Cardiac muscle cell (in vitro differentiated cells and primary cell): ENCODE data around the gene SH3PXD2A. TPM values are rescaled to one million over a fixed set of nuclear protein-coding genes. Genes with fewer than 3 reads are reported as not detected.

Experiments
- DNase-seq, 2 donors: peaks; one replicate each; pipeline versions ENCODE4 v3.0.0 to v3.0.0-alpha.2; 2010 to 2017; ENCODE audit warnings: low read depth in 1 of 2, low spot score in 1 of 2
- H3K27ac ChIP-seq: fragments of 200-600 bp; sonication (generic); 2 replicates; pipeline ENCODE4 v1.5.1; 2016
- H3K27me3 ChIP-seq: fragments of 200-600 bp; sonication (generic); 2 replicates; pipeline ENCODE4 v1.6.0; 2016; ENCODE audit warnings: control low read depth
- H3K36me3 ChIP-seq: fragments of 200-600 bp; sonication (generic); 2 replicates; pipeline ENCODE4 v1.5.1; 2016; ENCODE audit warnings: control low read depth
- H3K4me1 ChIP-seq: fragments of 200-600 bp; sonication (generic); 2 replicates; pipeline ENCODE4 v1.8.1; 2017; ENCODE audit warnings: low read depth, mild to moderate bottlenecking, mixed run types
- H3K4me3 ChIP-seq: fragments of 200-600 bp; sonication (generic); 2 replicates; pipeline ENCODE4 v1.5.1; 2016; ENCODE audit warnings: mild to moderate bottlenecking
- H3K9me3 ChIP-seq: fragments of 200-600 bp; sonication (generic); 2 replicates; pipeline ENCODE4 v1.5.1; 2017; ENCODE audit warnings: low read depth, mild to moderate bottlenecking, control low read depth
- CTCF ChIP-seq: IDR thresholded peaks from 2 replicates; pipeline ENCODE4 v1.5.1; 2012; ENCODE audit warnings: low read depth, mild to moderate bottlenecking, low read length
- polyA plus RNA-seq: library from polyadenylated mRNA; unstranded; fragments of >200 nt; fragmentation: Nextera tagmentation; extraction: Ambion mirVana; gene quantifications from 2 replicates; pipeline ENCODE4 v1.2.1, GENCODE V29; 2016
- total RNA-seq: library from RNA; depleted of rRNA; stranded (reverse); fragments of >200 nt; gene quantifications from 2 replicates; pipeline ENCODE4 v1.2.3, GENCODE V29; 2016

The SH3PXD2A gene
- total and polyA plus RNA-seq, 2 experiments from 2014 or later = 32.2 to 75.9 TPM

GRCh38 chr10:103767756-103768155, 87.6 kb downstream of the SH3PXD2A start:
- Histone ChIP-seq H3K4me1 (peaks cover 10% of the 10 kb centered on the region), H3K9me3 (no peaks in the 10 kb centered on the region), H3K27me3 (no peaks in the 10 kb centered on the region), H3K36me3 (no peaks in the 10 kb centered on the region), H3K27ac (no peak overlapping the region), H3K4me3 (no peak overlapping the region)
- no peak for DNase-seq
- no peak for TF ChIP-seq CTCF

GRCh38 chr10:103766751-103767505, 88.4 kb downstream of the SH3PXD2A start:
- no peaks in the 10 kb centered on the region for H3K36me3 ChIP-seq
- no peak for DNase-seq
- H3K27ac ChIP-seq = no peak overlapping the region
- H3K4me1 ChIP-seq = peaks cover 14% of the 10 kb centered on the region
- H3K9me3 ChIP-seq = no peaks in the 10 kb centered on the region
- TF ChIP-seq CTCF = no peak
- H3K27me3 ChIP-seq = no peaks in the 10 kb centered on the region
- no peak overlapping the region for H3K4me3 ChIP-seq

- no peak for TF ChIP-seq CTCF
- H3K4me1 ChIP-seq = peaks cover 17% of the 10 kb centered on the region
- H3K27ac ChIP-seq = no peak overlapping the region
- H3K4me3 ChIP-seq = no peak overlapping the region
- DNase-seq = no peak
- H3K9me3 ChIP-seq = no peaks in the 10 kb centered on the region
- no peaks in the 10 kb centered on the region for H3K27me3 ChIP-seq
- no peaks in the 10 kb centered on the region for H3K36me3 ChIP-seq
These were observed 89.4 kb downstream of the SH3PXD2A start for GRCh38 chr10:103765981-103766380.

- DNase-seq = no peak
- Histone ChIP-seq H3K27ac (no peak overlapping the region), H3K4me3 (no peak overlapping the region), H3K4me1 (peaks cover 17% of the 10 kb centered on the region), H3K9me3 (no peaks in the 10 kb centered on the region), H3K27me3 (no peaks in the 10 kb centered on the region), H3K36me3 (no peaks in the 10 kb centered on the region)
- no peak for TF ChIP-seq CTCF
These were observed 90.2 kb downstream of the SH3PXD2A start for GRCh38 chr10:103765168-103765567.

GRCh38 chr10:103764296-103765088, 90.9 kb downstream of the SH3PXD2A start:
- H3K27ac ChIP-seq = no peak overlapping the region
- no peak for TF ChIP-seq CTCF
- H3K4me1 ChIP-seq = peaks cover 23% of the 10 kb centered on the region
- H3K4me3 ChIP-seq = no peak overlapping the region
- no peaks in the 10 kb centered on the region for H3K36me3 ChIP-seq
- no peaks in the 10 kb centered on the region for H3K9me3 ChIP-seq
- DNase-seq = no peak
- H3K27me3 ChIP-seq = no peaks in the 10 kb centered on the region
